GM19099 (cell line): Measurements from ENCODE around the gene RPS6KA2.

Experiments
- POLR2A ChIP-seq: IDR thresholded peaks from 3 replicates; pipeline ENCODE4 v1.6.1; 2011; ENCODE audit warnings: low read depth; ENCODE audit not compliant: insufficient read length; ENCODE audit errors: extremely low read depth

RPS6KA2 gene

GRCh38 chr6:166538297-166539010 lies 88.6 kb downstream of the RPS6KA2 start:
- no peak for TF ChIP-seq POLR2A

- no peak for TF ChIP-seq POLR2A
Measured at GRCh38 chr6:166534658-166535406, 92.2 kb downstream of the RPS6KA2 start.

GRCh38 chr6:166533205-166533824 lies 93.7 kb downstream of the RPS6KA2 start:
- TF ChIP-seq POLR2A, result no peak

GRCh38 chr6:166532302-166532701 lies 94.7 kb downstream of the RPS6KA2 start:
- TF ChIP-seq POLR2A, result no peak

GRCh38 chr6:166530211-166531095 lies 96.6 kb downstream of the RPS6KA2 start:
- no peak for TF ChIP-seq POLR2A

- TF ChIP-seq POLR2A, result no peak
Measured at GRCh38 chr6:166529586-166529985, 97.5 kb downstream of the RPS6KA2 start.

- TF ChIP-seq POLR2A, result no peak
Measured at GRCh38 chr6:166527849-166528248, 99.2 kb downstream of the RPS6KA2 start.

GRCh38 chr6:166526937-166527336 lies 100.1 kb downstream of the RPS6KA2 start:
- TF ChIP-seq POLR2A, result no peak

GRCh38 chr6:166525567-166525966 lies 101.5 kb downstream of the RPS6KA2 start:
- TF ChIP-seq POLR2A, result no peak

GRCh38 chr6:166523782-166524559 lies 103.1 kb downstream of the RPS6KA2 start:
- no peak for TF ChIP-seq POLR2A

- no peak for TF ChIP-seq POLR2A
Measured at GRCh38 chr6:166520905-166521834, 105.9 kb downstream of the RPS6KA2 start.

GRCh38 chr6:166516251-166516884 lies 110.7 kb downstream of the RPS6KA2 start:
- no peak for TF ChIP-seq POLR2A

- no peak for TF ChIP-seq POLR2A
Measured at GRCh38 chr6:166515072-166515810, 111.8 kb downstream of the RPS6KA2 start.
